NOMO-1 (cell line): ENCODE measurements around the gene ECI2.
"Not testable (repeated sequence)": the region's sequence is repeated elsewhere in the genome, so short reads cannot be mapped to it uniquely, and the experiment has no call there.

Experiments used
- DNase-seq, 2 experiments: peaks; one replicate each; lab custom pipeline; 2025; ENCODE audit not compliant: unreplicated experiment in 2 of 2; lab: John Stamatoyannopoulos, UW

Gene ECI2

GRCh38 chr6:4139272-4139671 lies 3.9 kb upstream of the ECI2 start:
- DNase-seq = no peak

DNA sequence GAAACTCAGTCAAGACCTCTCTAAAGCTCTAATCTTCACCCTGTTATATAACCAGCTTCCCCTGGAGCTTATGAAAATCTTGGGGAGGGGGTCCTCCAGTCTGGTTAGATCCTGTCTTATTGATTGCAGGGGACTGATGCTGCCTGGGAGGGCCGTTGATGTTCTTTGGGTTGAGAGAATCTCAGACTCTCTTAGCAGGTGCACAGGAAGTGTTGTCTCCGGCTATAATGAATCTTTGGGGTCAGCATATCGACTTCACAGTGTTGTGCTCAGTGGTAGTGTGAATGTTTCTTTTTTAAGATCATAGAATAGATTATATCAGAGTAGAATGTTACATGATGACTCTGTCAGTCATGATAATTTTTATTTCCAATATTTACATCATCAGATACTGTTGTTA lies 2.8 kb upstream of the ECI2 start:
- DNase-seq = no peak

DNA sequence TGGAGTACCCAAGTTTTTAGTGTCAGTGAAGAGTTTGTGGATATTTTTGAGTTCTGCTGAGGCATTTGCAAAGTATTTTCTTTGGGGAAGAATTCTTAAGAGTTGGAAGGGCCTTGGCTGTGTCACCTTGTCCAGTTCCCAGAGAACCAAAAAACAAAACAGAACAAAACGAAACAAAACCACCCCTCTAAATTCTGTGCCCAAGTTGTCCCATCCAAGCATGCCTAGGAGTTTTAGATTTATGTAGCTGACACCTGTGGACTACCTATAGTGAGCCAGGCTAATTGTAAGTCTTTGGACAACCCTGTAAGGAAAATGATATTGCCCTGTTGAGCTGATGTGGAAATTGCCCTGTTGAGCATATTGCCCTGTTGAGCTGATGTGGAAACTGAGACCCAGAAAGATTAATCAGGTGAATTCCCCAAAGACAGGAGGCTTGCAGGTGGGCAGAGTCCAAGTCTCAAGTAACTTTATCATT lies 1.0 kb upstream of the ECI2 start:
- no peak for DNase-seq

- DNase-seq = peak; percentile 94 to 96
Measured at GRCh38 chr6:4135665-4136353, 434 bp upstream of the ECI2 start.

GRCh38 chr6:4133941-4134838 lies 1.2 kb downstream of the ECI2 start:
- DNase-seq = no peak

GRCh38 chr6:4130357-4130987 lies 4.9 kb downstream of the ECI2 start:
- no peak for DNase-seq

- no peak for DNase-seq
Measured at GRCh38 chr6:4129446-4129845, 5.9 kb downstream of the ECI2 start.

DNA sequence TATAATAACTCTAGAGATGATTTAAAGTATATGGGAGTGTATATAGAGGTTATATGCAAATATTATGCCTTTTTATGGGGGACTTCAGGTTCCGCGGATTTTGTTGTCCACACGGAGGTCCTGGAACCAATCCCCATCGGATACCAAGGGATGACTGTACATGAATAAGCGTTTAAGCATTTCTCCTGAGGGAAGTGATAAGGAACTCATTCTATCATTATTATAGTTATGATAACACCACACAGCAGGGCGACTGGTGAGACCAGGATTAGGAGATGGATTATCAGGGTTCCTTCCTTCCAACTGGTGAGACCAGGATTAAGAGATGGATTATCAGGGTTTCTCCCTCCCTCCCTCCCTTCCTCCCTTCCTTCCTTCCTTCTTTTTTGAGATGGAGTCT lies 6.6 kb downstream of the ECI2 start:
- DNase-seq = no peak

GRCh38 chr6:4128072-4128471 lies 7.3 kb downstream of the ECI2 start:
- DNase-seq = no peak

DNA sequence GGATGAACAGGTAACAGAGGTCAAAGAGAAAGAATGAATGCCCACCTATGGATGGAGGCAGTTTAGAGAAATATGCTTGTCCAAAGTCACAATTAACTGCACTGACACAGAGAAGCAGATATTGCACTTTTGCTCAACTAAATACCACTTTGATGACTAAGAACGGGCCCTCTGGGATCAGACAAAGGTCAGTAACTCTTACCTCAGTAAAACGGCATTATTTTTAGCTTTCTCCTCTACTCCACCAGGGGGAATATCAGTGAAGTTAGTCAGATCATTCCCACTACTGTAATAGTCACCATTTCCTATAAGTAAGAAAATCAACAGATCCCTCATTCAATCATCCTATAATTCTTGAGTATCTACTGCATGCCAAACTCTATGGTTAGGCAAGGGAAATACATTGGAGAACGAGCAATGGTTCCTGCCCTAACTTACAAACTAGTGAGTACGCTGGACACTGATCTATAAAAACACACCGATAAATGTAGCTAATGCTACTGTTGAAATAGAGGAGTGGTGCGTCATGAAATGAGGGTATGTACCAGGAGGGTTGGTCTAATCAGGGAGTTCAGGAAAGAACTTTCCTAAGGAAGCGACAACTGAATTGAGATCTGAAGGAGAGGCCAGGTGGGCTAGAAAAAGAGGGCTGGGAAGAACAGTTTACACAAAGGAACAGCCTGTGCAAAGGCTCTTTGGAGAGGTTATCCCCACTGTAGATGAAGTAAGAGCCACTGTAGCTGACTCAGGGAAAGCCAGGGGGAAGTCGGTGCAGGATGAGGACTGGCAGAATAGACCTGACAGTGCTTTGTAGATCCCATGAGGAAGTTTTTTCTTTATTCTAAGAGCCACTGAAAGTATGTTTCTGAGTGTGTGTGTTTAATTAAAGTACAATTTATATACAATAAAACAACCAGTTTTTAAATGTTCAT lies 9.2 kb downstream of the ECI2 start:
- DNase-seq = no peak

GRCh38 chr6:4125500-4125899 lies 9.9 kb downstream of the ECI2 start:
- no peak for DNase-seq

GRCh38 chr6:4124351-4124750 lies 11.0 kb downstream of the ECI2 start:
- no peak for DNase-seq

GRCh38 chr6:4115741-4116140 lies 19.6 kb downstream of the ECI2 start:
- no peak for DNase-seq

GRCh38 chr6:4114123-4114522 lies 21.3 kb downstream of the ECI2 start:
- no peak for DNase-seq

- no peak for DNase-seq
Measured at GRCh38 chr6:4113649-4114048, 21.7 kb downstream of the ECI2 start.

DNA sequence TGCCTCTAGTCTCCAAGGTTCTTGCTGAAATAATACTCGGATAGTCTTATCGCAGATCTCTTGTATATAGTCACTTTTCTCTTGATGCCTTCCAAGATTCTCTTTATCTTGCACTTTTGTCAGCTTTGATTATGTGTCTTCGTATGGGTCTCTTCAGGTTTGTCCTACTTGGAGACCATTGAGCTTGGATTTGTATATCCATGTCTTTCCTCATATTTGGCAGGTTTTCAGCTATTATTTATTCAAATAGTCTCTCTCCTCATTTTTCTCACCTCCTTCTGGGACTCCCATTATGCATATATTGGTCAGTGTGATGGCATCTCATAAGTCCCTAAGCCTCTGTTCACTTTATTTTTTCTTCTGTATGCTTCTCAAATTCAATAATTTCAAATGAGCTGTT lies 23.0 kb downstream of the ECI2 start:
- no peak for DNase-seq

- not testable (repeated sequence) for DNase-seq
Measured at GRCh38 chr6:4109363-4109815, 26.0 kb downstream of the ECI2 start.

GRCh38 chr6:4108561-4109093 lies 26.7 kb downstream of the ECI2 start:
- no peak for DNase-seq

DNA sequence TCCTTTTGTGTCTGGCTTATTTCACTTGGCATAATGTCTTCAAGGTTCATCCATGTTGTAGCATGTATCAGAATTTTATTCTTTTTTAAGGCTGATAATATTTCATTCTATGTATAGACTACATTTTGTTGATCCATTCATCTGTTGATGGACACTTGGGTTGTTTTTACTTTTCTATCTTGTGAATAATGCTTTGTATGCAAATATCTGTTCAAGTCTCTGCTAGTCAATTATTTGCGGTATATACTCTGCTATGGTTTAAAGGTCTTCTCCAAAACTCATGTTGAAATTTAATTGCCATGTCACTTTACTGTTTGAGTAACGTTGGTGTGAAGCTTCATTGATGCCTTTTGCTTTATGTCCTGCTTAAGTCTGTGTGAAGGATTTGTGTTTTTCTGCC lies 27.5 kb downstream of the ECI2 start:
- no peak for DNase-seq

DNA sequence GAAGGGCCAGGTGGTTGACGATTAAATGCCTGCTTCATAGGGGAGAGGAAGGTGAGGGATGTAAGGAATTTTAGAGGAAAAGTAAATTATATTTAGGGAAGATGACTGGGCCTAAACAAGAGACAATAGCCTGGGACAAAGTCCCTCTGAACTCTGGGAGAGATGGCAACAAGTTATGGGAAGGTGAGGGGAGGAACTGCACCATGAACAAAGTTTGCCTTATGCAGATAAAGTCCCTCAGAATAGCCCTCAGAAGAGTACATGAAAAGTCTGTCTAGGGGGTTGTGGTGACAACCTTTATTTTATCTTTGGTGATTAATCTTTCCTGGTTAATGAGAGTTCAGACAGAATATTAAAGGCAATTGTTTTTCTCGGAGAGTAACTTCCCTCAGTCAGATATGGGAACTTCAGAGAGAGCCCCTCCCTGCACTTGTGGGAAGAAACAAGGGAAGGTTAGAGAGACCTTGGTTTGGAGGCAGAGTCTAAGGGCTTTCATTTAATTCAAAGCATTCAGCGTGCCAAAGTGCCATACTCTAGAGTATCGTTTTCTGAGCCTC lies 29.3 kb downstream of the ECI2 start:
- no peak for DNase-seq
